ENCODE results near the gene STIM2.
"Not testable (repeated sequence)": the region's sequence is repeated elsewhere in the genome, so short reads cannot be mapped to it uniquely, and the experiment has no call there.

The STIM2 gene

GRCh38 chr4:27001398-27002164 lies 140.9 kb downstream of the STIM2 start:
- no peak for DNase-seq (ENCODE audit: low read depth)

- DNase-seq (ENCODE audit: low read depth): no peak
These were observed 143.0 kb downstream of the STIM2 start for GRCh38 chr4:27003642-27004113.

- DNase-seq (ENCODE audit: low read depth): peak; percentile 27
These were observed 144.9 kb downstream of the STIM2 start for GRCh38 chr4:27005501-27005900.

- no peak for DNase-seq (ENCODE audit: low read depth)
These were observed 145.4 kb downstream of the STIM2 start for GRCh38 chr4:27005905-27006590.

- no peak for DNase-seq (ENCODE audit: low read depth)
These were observed 146.0 kb downstream of the STIM2 start for GRCh38 chr4:27006646-27007045.

- peak; percentile 23 for DNase-seq (ENCODE audit: low read depth)
These were observed 146.9 kb downstream of the STIM2 start for GRCh38 chr4:27007507-27007906.

GRCh38 chr4:27008679-27009078 lies 148.0 kb downstream of the STIM2 start:
- DNase-seq (ENCODE audit: low read depth): no peak

GRCh38 chr4:27009539-27009938 lies 148.9 kb downstream of the STIM2 start:
- no peak for DNase-seq (ENCODE audit: low read depth)

GRCh38 chr4:27010334-27010940 lies 149.8 kb downstream of the STIM2 start:
- no peak for DNase-seq (ENCODE audit: low read depth)

GRCh38 chr4:27011401-27011800 lies 150.8 kb downstream of the STIM2 start:
- no peak for DNase-seq (ENCODE audit: low read depth)

GRCh38 chr4:27013012-27013411 lies 152.4 kb downstream of the STIM2 start:
- no peak for DNase-seq (ENCODE audit: low read depth)

GRCh38 chr4:27016551-27016950 lies 155.9 kb downstream of the STIM2 start:
- no peak for DNase-seq (ENCODE audit: low read depth)

GRCh38 chr4:27017623-27018022 lies 157.0 kb downstream of the STIM2 start:
- DNase-seq (ENCODE audit: low read depth): no peak

- no peak for DNase-seq (ENCODE audit: low read depth)
These were observed 157.4 kb downstream of the STIM2 start for GRCh38 chr4:27018076-27018475.

GRCh38 chr4:27018910-27019309 lies 158.3 kb downstream of the STIM2 start:
- no peak for DNase-seq (ENCODE audit: low read depth)

GRCh38 chr4:27019766-27020165 lies 159.1 kb downstream of the STIM2 start:
- no peak for DNase-seq (ENCODE audit: low read depth)

- DNase-seq (ENCODE audit: low read depth): no peak
These were observed 159.6 kb downstream of the STIM2 start for GRCh38 chr4:27020203-27020602.

- no peak for DNase-seq (ENCODE audit: low read depth)
These were observed 160.0 kb downstream of the STIM2 start for GRCh38 chr4:27020603-27021002.

- no peak for DNase-seq (ENCODE audit: low read depth)
These were observed 162.3 kb downstream of the STIM2 start for GRCh38 chr4:27022963-27023362.

GRCh38 chr4:27023366-27023765 lies 162.7 kb downstream of the STIM2 start:
- DNase-seq (ENCODE audit: low read depth): no peak

GRCh38 chr4:27024805-27025204 lies 164.2 kb downstream of the STIM2 start:
- DNase-seq (ENCODE audit: low read depth): no peak

GRCh38 chr4:27027428-27027827 lies 166.8 kb downstream of the STIM2 start:
- DNase-seq (ENCODE audit: low read depth): no peak

GRCh38 chr4:27035127-27035526 lies 174.5 kb downstream of the STIM2 start:
- DNase-seq (ENCODE audit: low read depth): not testable (repeated sequence)
